HG02943 (cell line): ENCODE results near the gene SAXO1.
"Not testable (repeated sequence)": the region's sequence is repeated elsewhere in the genome, so short reads cannot be mapped to it uniquely, and the experiment has no call there.

Source experiments
- ATAC-seq: cut with Tn5 transposase; IDR thresholded peaks from one replicate; pipeline ENCODE4 v1.9.1; 2021; ENCODE audit warnings: mild to moderate bottlenecking, low read depth, moderate library complexity; ENCODE audit not compliant: unreplicated experiment

SAXO1 gene

DNA sequence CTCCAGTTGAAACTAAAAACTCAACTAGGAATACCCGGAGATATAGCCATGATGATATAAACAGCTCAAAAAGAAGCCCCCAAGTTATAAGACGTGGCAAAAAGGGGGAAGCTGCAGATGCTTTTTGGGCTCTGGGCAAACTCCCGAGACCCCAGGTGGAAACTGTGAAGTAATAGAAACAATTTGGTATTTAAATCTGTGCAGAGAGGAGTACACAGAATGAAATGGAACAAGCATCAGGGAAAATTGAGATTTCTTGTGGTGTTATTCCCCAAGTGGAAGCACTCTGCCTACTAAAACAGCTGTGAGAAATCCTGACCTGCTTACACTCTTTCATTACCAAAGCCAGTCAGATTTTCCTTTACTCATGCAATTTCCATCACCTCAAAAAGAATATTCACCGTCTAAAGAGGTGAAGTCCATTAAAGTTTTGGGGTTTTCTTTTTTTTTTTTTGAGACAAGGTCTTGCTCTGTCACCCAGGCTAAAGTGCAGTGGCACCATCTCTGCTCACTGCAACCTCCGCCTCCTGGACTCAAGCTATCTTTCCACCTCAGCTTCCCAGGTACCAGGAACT is 23.5 kb downstream of the SAXO1 start:
- ATAC-seq, result no peak

DNA sequence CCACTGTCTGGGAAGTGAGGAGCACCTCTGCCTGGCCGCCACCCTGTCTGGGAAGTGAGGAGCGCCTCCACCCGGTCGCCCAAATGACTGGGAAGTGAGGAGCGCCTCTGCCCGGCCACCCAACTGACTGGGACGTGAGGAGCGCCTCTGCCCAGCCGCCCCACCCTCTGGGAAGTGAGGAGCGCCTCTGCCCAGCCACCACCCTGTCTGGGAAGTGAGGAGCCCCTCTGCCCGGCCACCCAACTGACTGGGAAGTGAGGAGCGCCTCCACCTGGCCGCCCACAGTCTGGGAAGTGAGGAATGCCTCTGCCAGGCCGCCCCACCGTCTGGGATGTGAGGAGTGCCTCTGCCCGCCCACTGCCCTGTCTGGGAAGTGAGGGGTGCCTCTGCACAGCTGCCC is 32.9 kb downstream of the SAXO1 start:
- ATAC-seq, result no peak

DNA sequence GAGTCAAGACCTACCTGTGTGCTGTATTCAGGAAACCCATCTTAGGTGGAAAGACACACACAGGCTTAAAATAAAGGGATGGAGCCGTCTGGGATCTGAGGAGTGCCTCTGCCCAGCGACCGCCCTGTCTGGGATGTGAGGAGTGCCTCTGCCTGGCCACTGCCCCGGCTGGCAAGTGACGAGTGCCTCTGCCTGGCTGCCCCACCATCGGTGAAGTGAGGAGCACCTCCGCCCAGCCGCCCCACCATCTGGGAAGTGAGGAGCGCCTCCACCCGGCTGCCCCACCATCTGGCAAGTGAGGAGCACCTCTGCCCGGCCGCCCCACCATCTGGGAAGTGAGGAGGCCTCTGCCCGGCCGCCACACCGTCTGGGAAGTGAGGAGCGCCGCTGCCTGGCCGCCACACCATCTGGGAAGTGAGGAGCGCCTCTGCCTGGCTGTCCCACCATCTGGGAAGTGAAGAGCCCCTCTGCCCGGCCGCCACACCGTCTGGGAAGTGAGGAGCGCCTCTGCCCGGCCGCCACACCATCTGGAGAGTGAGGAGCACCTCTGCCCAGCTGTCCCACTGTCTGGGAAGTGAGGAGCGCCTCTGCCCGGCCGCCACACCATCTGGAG is 33.7 kb downstream of the SAXO1 start:
- ATAC-seq, result no peak

DNA sequence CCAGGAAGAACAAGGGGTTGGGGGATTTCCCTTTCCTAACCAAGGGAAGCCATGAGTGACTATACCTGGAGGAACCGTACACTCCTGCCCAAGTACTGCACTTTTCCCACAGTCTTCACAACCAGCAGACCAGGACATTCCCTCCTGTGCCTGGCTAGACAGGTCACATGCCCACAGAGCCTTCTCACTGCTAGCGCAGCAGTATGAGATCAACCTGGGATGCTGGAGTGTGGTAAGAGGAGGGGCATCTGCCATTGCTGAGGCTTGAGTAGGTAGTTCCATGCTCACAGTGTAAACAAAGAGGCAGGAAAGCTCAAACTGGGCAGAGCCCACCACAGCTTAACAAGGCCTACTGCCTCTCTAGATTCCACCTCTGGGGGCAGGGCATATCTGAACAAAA is 35.9 kb downstream of the SAXO1 start:
- ATAC-seq, result no peak

DNA sequence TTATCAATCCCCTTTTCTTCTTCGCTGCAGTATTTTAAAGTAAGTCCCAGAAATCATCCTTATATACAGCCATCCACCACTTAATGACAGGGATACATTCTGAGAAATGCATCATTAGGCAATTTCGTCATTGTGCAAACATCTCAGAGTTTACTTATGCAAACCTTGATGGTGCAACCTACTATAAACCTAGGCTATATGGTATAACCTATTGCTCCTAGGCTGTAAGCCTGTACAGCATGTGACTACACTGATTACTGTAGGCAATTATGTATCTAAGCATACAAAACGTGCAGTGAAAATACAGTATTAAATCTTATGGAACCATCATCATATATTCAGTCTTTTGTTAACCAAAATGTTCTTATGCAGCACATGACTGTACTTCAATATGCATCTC is 36.8 kb downstream of the SAXO1 start:
- no peak for ATAC-seq

DNA sequence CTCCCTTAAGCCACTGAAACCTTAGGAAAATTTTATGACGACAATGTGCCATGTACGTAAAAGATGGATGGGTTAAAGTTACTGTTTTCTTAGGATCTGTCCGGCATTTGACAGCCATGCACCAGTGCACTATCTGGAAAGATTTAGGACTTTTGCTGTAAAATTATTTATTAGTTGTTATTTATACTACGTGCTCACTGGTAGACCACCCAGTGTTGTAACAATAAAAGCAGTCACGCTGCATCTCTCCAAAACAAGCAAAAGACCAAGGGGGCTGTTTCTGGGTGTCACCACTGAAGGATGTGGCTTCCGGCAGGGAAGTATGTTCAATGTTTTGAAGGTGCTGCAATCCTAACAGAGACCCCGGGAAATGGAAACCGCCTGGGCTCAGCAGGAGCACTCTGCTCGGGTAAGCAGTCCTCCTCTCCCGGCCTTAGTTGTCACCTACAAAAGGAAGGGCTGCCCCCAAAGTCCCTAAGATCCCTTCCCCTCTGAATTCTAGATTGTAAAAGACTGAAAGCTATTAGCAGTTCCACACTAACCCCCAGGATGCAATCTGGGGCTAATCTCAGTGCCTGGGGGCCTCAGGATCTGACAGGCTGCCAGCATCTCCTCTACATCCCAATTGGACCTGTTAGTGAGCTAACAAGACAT is 38.6 kb downstream of the SAXO1 start:
- no peak for ATAC-seq

DNA sequence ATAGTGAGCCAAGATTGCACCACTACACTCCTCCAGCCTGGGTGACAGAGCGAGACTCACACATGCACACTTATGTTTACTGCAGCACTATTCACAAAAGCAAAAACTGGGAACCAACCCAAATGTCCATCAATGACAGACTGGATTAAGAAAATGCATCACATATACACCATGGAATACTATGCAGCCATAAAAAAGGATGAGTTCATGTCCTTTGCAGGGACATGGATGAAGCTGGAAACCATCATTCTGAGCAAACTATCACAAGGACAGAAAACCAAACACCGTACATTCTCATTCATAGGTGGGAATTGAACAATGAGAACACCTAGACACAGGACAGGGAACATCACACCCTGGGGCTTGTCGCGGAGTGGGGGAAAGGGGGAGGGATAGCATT is 41.8 kb downstream of the SAXO1 start:
- not testable (repeated sequence) for ATAC-seq

DNA sequence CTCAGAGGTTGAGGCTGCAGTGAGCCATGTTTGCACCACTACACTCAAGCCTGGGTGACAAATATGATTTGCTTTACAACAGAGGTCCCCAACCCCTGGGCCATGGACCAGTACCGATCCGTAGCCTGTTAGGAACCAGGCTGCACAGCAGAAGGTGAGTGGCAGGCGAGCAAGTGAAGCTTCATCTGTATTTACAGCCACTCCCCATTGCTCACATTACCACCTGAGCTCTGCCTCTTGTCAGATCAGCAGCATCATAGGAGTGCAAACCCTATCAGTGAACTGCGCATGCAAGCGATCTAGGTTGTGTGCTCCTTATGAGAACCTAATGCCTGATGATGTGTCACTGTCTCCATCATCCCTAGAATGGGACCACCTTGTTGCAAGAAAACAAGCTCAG is 42.5 kb downstream of the SAXO1 start:
- ATAC-seq, result no peak

DNA sequence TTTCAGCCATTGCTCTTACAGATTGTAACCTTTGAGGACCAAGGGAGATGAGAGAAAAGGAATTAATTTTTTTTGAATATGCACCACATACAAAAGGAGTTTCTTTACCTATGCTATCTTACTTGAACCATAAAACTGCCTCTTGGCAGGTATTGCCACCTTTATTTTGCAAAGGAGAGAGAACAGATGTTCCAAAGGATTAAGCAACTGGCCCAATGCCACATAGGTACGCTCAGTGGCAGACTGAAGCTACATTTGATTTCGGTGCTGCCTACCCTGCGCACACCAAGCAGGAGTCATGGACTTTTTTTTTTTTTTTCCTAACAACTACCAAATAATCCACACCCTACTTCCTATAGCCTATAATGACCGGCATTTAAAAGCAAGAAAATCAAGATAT is 43.1 kb downstream of the SAXO1 start:
- no peak for ATAC-seq

DNA sequence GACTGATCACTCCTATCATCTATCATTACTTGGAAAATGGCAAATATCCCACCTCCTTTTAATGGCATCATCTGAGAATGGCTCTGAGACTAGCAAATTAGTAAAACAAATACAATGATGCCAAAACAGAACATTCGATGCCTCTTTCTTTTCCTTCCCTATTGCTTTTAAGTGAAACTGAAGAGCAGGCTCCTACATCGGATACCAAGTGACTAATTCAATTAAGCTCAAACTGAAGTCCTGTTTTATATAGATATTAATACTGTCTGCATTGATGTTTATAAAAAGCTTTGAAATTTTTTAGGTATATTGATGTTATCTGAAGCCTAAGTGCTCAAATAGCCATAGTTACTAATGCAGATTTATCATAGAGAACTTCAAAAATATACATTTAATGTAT is 43.9 kb downstream of the SAXO1 start:
- no peak for ATAC-seq

DNA sequence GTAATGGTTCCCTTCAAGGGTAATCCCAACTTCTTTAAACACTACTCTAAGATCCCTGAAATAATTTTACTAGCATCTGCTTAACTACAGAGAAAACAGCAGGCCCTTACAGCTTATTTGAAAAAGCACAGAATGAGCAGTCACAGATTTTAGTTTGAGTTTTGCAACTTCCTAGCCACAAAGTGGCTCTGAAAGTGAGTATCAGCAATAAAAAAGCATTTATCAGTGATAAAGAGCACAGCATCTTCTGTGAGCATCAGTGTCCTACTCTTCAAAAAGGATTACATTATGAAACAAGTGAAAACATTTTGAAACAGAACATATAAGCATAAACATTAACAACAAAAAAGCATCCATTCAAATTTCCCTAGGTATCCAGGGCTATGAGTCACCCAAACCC is 45.0 kb downstream of the SAXO1 start:
- ATAC-seq, result no peak

DNA sequence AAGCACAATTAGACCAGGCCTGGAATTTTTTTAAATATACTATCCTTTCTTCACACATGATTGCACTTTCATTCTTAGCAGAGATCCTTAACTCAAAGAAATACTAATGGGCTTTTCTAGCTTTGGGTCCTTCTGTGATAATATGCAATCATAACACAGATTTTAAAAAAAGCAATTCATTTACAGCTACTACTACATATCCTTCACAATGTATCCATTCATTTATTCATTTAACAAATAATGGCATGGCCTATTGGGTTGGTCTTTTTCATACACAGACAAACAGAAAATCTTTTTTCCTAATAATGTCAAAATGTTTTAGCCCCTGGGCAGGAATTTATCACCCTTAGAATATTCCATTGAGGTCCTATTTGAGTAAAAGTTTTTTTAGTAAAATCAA is 47.0 kb downstream of the SAXO1 start:
- ATAC-seq, result no peak

DNA sequence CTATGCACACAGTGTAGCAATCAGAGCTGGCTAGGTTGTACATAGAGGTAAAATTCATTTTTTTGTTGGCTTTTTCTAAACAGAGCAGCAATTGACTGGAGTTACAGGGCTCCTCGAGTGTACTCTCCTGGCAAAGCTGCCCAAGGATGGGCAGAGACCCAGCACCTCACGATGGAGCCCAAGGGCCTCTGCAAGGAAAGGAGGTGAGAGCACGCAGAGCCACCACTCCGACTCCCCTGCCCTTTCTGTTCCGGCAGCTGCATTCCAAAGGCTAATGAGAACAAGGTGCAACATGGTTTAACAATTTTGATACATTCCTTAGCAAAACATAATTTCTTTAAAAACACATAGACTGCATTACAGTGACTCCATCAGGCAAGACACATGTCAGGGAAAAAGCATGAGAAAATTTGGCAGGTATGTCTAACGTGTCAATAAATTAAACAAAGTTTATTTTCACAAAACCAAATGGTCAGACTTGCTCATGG is 47.5 kb downstream of the SAXO1 start:
- no peak for ATAC-seq

DNA sequence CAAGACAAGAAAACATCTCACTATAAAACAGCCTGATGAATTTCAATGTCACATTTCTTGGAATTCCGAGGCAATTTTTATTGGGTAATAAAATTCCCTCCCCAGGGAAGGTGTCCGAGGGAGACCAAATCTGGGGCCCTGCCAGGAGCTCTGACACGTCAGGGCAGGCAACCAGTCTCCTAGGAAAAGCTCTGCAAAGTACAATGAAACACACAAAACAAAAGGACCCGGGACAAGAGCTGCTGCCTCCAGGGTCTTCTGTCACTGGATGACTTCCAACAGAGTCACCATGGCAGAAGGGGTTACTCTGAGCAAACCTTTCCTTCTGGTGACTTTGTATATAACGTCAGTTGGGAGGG is 50.8 kb downstream of the SAXO1 start:
- ATAC-seq, result no peak

DNA sequence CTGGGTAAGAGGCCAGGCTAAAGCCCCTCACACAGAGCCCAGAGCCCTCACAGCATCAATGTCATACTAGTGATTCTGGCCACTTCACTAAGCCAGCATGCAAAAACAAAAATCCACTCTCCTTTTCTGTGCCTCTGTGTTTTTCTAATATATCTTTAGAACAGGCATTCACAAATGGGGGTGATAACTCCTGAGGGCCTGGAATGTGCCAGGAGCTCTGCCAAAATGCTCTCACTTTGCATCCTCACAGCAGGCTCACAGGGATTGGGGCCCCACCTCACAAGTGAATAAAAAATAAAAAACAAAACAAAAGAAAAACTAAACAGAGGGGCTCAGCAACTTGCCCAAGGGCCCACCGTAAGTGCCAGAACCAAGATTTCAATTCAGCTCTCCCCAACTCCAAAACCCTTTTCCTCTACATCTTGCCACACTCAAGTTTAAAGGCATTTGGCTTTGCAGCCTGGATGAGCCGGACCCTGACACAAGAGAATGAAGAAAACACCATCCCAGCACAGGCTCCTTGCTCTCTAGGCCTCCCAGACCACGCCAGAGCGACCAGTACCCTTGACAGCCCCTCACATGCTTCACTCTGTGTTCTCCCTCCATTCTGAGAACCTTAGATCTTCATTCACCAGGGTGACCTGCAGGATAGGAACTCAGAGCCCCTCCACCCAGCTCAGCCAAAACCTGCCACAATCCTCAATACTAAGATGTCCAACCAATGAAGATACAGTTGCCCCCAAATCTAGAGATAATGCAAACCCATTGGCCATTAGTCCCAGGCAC is 51.3 kb downstream of the SAXO1 start:
- ATAC-seq, result no peak

DNA sequence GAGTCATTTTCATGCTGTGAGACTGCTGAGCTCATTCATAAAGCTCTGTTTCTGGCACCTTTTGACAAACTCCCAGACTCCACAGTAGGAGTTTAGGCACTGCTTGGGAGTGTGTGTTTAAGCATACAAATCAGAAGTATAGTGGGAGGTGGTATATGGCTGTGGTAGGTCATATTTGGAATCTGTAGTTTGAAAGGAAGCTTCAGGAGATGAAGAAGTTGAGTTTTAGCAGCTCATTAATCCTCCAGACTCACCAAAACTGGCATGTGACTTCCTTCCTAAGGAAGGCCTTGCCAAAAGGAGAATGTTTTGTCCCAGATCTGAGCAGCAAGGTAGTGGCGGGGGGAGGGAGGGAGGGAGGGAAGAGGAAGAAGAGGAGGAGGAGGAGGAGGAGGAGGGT is 52.8 kb downstream of the SAXO1 start:
- ATAC-seq, result no peak

DNA sequence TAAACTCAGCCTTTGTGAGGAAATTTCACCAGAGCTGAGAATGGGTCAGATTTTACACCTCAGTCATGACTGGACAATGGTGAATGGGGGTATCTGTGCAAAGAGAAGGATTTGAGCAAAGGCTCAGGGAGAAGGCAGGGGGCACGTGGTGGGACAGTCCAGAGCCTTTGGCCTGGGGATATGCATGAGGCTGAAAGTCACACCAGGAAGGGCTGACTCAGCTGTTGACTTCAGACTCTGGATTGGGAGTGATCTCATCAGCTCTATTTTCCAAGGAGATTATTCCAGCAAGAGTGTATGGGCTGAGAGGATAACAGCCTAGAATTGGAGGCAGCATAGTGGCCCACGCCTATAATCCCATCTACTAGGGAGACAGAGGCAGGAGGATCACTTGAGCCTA is 53.6 kb downstream of the SAXO1 start:
- no peak for ATAC-seq

DNA sequence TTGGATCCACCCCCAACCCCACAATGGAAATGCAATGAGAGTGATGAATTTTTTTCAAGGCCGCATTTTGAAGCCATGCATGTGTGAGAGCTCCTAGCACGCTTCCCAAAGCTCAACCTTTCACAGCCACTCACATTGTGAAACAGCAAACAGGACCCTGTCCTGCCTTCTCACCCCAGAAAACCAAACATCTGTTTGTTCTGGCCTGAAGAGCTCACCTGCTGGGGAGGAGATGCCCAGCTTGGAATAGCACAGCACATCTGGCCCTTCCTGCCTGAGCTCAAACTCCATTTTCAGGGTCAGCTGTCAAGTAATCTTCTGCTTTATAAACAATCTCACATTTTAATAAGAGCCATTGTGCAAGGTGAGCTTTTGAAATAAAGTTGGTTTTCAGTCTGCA is 54.8 kb downstream of the SAXO1 start:
- no peak for ATAC-seq

DNA sequence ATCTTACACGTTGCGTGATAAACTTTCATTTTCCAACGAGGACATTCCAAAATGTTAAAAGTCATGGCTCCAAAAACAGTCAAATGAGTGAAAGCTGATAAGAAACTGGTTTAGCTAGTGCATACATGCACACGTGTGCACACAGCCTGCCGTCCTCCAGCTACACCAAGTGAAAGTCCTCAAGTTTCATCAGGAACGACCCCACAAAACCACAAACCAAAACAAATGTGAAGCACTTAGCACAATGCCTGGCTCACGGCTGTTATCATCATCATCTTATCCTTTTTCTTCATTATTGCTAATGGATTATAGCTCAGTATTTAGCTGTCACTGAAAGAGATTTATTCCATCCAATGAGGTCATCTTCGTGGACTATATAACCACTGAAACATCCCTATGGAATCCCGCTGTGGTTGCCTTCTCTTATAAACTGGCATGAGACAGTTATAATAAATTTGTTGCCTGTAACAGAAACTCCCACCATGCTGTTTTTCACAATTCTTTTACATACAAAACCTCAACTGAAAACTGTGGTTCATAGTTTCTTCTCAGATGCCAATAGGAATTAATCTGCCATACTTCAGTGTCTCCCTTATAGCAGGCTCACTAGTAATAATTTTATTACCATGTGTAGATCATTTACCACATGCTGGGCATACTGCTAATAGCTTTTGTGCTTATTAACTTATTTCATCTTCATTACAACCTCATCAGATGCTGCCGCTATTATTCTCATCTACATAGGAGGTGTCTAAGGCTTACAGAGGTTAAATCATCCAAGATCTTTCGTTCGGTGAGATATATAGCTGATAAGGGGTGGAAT is 56.1 kb downstream of the SAXO1 start:
- no peak for ATAC-seq

DNA sequence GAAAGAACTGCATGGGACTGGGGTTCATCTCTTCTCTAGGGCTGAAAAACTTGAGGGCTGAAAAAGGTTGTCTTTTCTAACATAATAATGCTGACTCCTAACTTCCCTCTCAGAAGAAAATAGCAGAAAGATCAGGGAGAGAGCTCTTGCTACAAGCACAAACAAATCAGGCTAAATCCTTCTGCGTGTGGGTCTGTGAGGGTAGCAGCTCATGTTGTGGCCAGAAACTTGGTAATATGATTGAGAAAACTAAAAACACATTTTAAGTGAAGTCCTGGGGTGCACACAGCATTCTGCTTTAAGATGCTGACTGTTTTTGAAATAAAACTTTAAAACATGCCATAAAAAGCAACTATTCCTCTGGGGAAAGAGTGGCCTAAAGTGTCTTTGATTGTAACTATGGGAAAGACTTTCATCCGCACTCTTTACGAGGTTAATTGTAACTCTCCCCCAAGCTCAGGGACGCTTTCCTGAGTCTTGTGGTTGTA is 56.7 kb downstream of the SAXO1 start:
- ATAC-seq, result no peak

DNA sequence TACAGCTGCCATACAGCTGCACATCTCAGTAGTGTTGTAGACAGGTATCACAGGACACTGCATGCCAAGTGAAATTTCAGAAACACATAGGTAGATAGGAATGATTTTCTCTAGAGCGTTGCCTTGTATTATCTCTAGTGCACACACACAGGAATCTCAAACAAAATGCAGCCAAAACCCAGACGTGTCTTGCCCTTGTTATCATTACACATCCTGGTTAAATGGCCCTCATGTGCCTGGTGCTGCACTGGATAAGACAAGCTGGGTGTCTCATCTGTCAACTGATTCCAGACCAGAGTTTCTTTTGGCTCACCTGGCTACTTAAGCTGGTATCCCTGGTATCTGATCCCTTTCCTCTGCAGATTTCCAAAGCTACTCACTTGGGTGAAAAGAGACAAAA is 59.7 kb downstream of the SAXO1 start:
- no peak for ATAC-seq
